Measurements from ENCODE around the gene ASB1. TPM values are rescaled to one million over a fixed set of nuclear protein-coding genes. Genes with fewer than 3 reads are reported as not detected.
A peak's percentile ranks its signal among the peaks of the same experiment; 100 is the strongest.

ASB1 gene
- polyA plus RNA-seq, 1 donor (not counting 4 experiments of a cell fraction or from before 2014, with no cell fraction given) = 13.0 TPM

DNA sequence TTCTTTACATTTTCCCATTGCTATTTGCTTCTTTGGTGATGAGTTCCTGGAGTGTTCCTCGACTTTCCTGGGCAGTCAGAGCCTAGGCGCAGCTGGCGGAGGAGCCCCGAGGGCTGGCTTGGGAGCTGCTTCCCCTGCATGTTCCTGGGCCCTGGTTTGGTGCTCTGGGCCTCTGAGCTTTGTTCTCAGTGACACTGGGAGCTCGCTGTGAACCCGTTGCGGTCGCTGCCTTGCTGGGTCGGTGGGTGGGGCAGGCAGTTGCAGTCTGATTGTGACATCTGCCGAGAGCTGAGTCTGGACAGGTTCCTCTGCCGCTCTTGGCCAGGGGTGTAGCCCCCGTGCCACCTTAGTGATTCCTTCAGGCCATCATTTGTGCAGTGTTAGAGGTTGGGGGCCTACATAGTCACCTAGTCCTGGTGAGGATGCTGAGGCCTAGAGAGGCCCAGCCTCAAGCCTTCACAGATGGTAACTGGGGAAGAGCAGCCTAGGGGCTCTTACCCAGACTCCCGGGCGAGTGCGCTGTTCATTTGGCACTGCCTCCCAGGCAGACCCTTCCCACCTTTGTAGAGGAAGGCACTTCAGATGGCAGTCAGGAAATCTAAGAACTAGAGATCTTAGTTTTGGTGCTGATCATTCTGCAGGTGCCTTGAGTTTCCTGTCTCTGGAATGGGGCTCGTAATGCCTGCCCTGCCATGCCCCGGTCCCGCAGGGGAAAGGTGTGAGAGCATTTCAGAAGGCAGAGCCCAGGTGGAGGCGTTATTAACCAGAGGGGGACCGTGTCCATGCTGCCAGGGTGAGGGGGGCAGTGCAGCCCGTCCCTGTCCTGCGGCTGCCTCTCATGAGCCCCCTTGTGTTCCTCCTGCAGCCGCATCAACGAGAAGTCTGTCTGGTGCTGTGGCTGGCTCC is 8.4 kb downstream of the ASB1 start:
- no peak for FAIRE-seq
- peaks cover 17 to 28% of the 10 kb centered on the region in 2 experiments for H3K36me3 ChIP-seq (ENCODE audit: control insufficient read depth in 2 of 2, extremely low read depth in 1 of 2, insufficient read depth in 2 of 2, low read length in 2 of 2)
- H4K20me1 ChIP-seq (ENCODE audit: control insufficient read depth, extremely low read depth, insufficient read depth, low read length) = peaks cover 3% of the 10 kb centered on the region
- peaks cover 30% of the 10 kb centered on the region for H3K4me1 ChIP-seq (ENCODE audit: control insufficient read depth, extremely low read depth, insufficient read depth, low read length)
- H2AFZ ChIP-seq (ENCODE audit: control insufficient read depth, low read length) = no peak overlapping the region
- H3K9me1 ChIP-seq (ENCODE audit: control insufficient read depth, extremely low read depth, insufficient read depth, low read length) = no peaks in the 10 kb centered on the region
- DNase-seq (ENCODE audit: low read depth, low spot score) = no peak
- TF ChIP-seq EZH2 (IDR thresholded peaks at IDR 0.05; ENCODE audit: low read length) (no peak), CTCF (optimal IDR thresholded peaks at IDR 0.05 in 1 of 3, IDR thresholded peaks at IDR 0.05 in 1 of 3, conservative IDR thresholded peaks at IDR 0.05 in 1 of 3; ENCODE audit: extremely low read depth in 1 of 3, insufficient read depth in 2 of 3, low read length in 3 of 3) (no peak)
- peak overlapping the region; percentile 77 for H3K27ac ChIP-seq (ENCODE audit: control insufficient read depth, insufficient read depth, low read length)
- dilution Hi-C loops (cut with MboI; ENCODE audit: extremely low pct_ligation_motif_present, low sequenced_read_pairs) = no loop called here
- H3K9me3 ChIP-seq (ENCODE audit: control insufficient read depth, low read depth, low read length) = no peaks in the 10 kb centered on the region
- peak overlapping the region in 1 of 3 experiments; percentile 18 for H3K4me3 ChIP-seq (ENCODE audit: control insufficient read depth in 2 of 3, extremely low read depth in 1 of 3, insufficient read depth in 2 of 3, low read depth in 1 of 3, low read length in 3 of 3)
- H3K9ac ChIP-seq (ENCODE audit: control insufficient read depth, extremely low read depth, insufficient read depth, low read length) = peak overlapping the region; percentile 49
- H3K79me2 ChIP-seq (ENCODE audit: control insufficient read depth, insufficient read depth, low read length) = peaks cover 57% of the 10 kb centered on the region
- peak overlapping the region; percentile 38 for H3K4me2 ChIP-seq (ENCODE audit: control insufficient read depth, extremely low read depth, insufficient read depth, low read depth, low read length)
- H3K27me3 ChIP-seq (ENCODE audit: control insufficient read depth, extremely low read depth, insufficient read depth, low read length) = no peaks in the 10 kb centered on the region

GRCh38 chr2:238435752-238436096 is 9.0 kb downstream of the ASB1 start:
- H2AFZ ChIP-seq (ENCODE audit: control insufficient read depth, low read length) = no peak overlapping the region
- H3K36me3 ChIP-seq (ENCODE audit: control insufficient read depth in 2 of 2, extremely low read depth in 1 of 2, insufficient read depth in 2 of 2, low read length in 2 of 2) = peaks cover 19 to 32% of the 10 kb centered on the region in 2 experiments
- peaks cover 30% of the 10 kb centered on the region for H3K4me1 ChIP-seq (ENCODE audit: control insufficient read depth, extremely low read depth, insufficient read depth, low read length)
- no peaks in the 10 kb centered on the region for H3K27me3 ChIP-seq (ENCODE audit: control insufficient read depth, extremely low read depth, insufficient read depth, low read length)
- FAIRE-seq (no peak), DNase-seq (ENCODE audit: low read depth, low spot score) (no peak)
- H3K4me2 ChIP-seq (ENCODE audit: control insufficient read depth, extremely low read depth, insufficient read depth, low read depth, low read length) = no peak overlapping the region
- H3K79me2 ChIP-seq (ENCODE audit: control insufficient read depth, insufficient read depth, low read length) = peaks cover 57% of the 10 kb centered on the region
- dilution Hi-C loops (cut with MboI; ENCODE audit: extremely low pct_ligation_motif_present, low sequenced_read_pairs) = no loop called here
- H3K9ac ChIP-seq (ENCODE audit: control insufficient read depth, extremely low read depth, insufficient read depth, low read length) = no peak overlapping the region
- no peaks in the 10 kb centered on the region for H3K9me1 ChIP-seq (ENCODE audit: control insufficient read depth, extremely low read depth, insufficient read depth, low read length)
- no peaks in the 10 kb centered on the region for H3K9me3 ChIP-seq (ENCODE audit: control insufficient read depth, low read depth, low read length)
- TF ChIP-seq EZH2 (IDR thresholded peaks at IDR 0.05; ENCODE audit: low read length) = no peak
- no peak for TF ChIP-seq CTCF (optimal IDR thresholded peaks at IDR 0.05 in 1 of 3, IDR thresholded peaks at IDR 0.05 in 1 of 3, conservative IDR thresholded peaks at IDR 0.05 in 1 of 3; ENCODE audit: extremely low read depth in 1 of 3, insufficient read depth in 2 of 3, low read length in 3 of 3)
- peaks cover 3% of the 10 kb centered on the region for H4K20me1 ChIP-seq (ENCODE audit: control insufficient read depth, extremely low read depth, insufficient read depth, low read length)
- no peak overlapping the region for H3K27ac ChIP-seq (ENCODE audit: control insufficient read depth, insufficient read depth, low read length)
- H3K4me3 ChIP-seq (ENCODE audit: control insufficient read depth in 2 of 3, extremely low read depth in 1 of 3, insufficient read depth in 2 of 3, low read depth in 1 of 3, low read length in 3 of 3) = no peak overlapping the region

Measured in keratinocyte (primary cell).